CD8-positive, alpha-beta memory T cell (primary cell): ENCODE data around the gene CYSLTR1. TPM values are rescaled to one million over a fixed set of nuclear protein-coding genes. Genes with fewer than 3 reads are reported as not detected.
"Not testable (repeated sequence)": the region's sequence is repeated elsewhere in the genome, so short reads cannot be mapped to it uniquely, and the experiment has no call there.

Experiments used
- CTCF ChIA-PET: fragments of 350-600 bp; sonication (Branson Sonifier 250); formaldehyde crosslinking; loops from one replicate; lab custom pipeline; 2021; ENCODE audit warnings: antibody characterized with exemption; lab: Charles Lee
- POLR2A ChIA-PET: fragments of 350-600 bp; sonication (Branson Sonifier 250); formaldehyde crosslinking; loops from one replicate; lab custom pipeline; 2021; ENCODE audit warnings: antibody characterized with exemption; lab: Charles Lee
- DNase-seq, 5 donors: peaks; one replicate each; pipeline versions ENCODE4 v3.0.0 to v3.0.0-alpha.2; 2020 to 2022; ENCODE audit warnings: mixed read lengths in 1 of 5
- H3K27ac ChIP-seq: one replicate; pipeline ENCODE4 v1.7.0; 2013; ENCODE audit warnings: low read depth, mild to moderate bottlenecking, low read length, moderate library complexity
- H3K27me3 ChIP-seq: 2 replicates; pipeline ENCODE4 v1.7.0; 2013; ENCODE audit warnings: low read length, mild to moderate bottlenecking; ENCODE audit not compliant: insufficient read depth, poor library complexity, severe bottlenecking
- H3K36me3 ChIP-seq: 2 replicates; pipeline ENCODE4 v1.7.0; 2013; ENCODE audit warnings: mild to moderate bottlenecking, low read length, moderate library complexity; ENCODE audit not compliant: insufficient read depth
- H3K4me1 ChIP-seq: 2 replicates; pipeline ENCODE4 v1.7.0; 2013; ENCODE audit warnings: mild to moderate bottlenecking, low read length, moderate library complexity; ENCODE audit not compliant: insufficient read depth
- H3K4me3 ChIP-seq: 2 replicates; pipeline ENCODE4 v1.7.0; 2013; ENCODE audit warnings: mild to moderate bottlenecking, low read length
- H3K9me3 ChIP-seq: 2 replicates; pipeline ENCODE4 v1.7.0; 2013; ENCODE audit warnings: mild to moderate bottlenecking, low read length
- H3K27ac Mint-ChIP-seq, 8 donors: one replicate each; pipeline ENCODE4 v1.8.0; 2020 to 2021; ENCODE audit warnings: mixed read lengths in 8 of 8, mild to moderate bottlenecking in 6 of 8, inconsistent platforms in 3 of 8, moderate library complexity in 3 of 8
- H3K27me3 Mint-ChIP-seq, 2 donors: one replicate each; pipeline ENCODE4 v1.8.0; 2020 to 2021; ENCODE audit warnings: mixed read lengths in 2 of 2, mild to moderate bottlenecking in 1 of 2, moderate library complexity in 1 of 2
- H3K36me3 Mint-ChIP-seq, 3 donors: one replicate each; pipeline ENCODE4 v1.8.0; 2020 to 2021; ENCODE audit warnings: mixed read lengths in 3 of 3, inconsistent platforms in 1 of 3, mild to moderate bottlenecking in 1 of 3
- H3K4me1 Mint-ChIP-seq, 3 donors: one replicate each; pipeline ENCODE4 v1.8.0; 2020 to 2021; ENCODE audit warnings: mixed read lengths in 3 of 3, inconsistent platforms in 1 of 3, mild to moderate bottlenecking in 1 of 3
- H3K4me3 Mint-ChIP-seq, 7 donors: one replicate each; pipeline ENCODE4 v1.8.0; 2020 to 2021; ENCODE audit warnings: mixed read lengths in 7 of 7, mild to moderate bottlenecking in 6 of 7, moderate library complexity in 4 of 7, inconsistent platforms in 2 of 7
- H3K9me3 Mint-ChIP-seq, 5 donors: one replicate each; pipeline ENCODE4 v1.8.0; 2020 to 2022; ENCODE audit warnings: mixed read lengths in 5 of 5, mild to moderate bottlenecking in 3 of 5, moderate library complexity in 2 of 5, inconsistent platforms in 1 of 5
- polyA plus RNA-seq: library from polyadenylated mRNA; unstranded; fragments of 300-500 nt; fragmentation: Illumina TruSeq; gene quantifications from one replicate; pipeline ENCODE4 v1.2.3, GENCODE V29; 2021
- total RNA-seq, 2 experiments: library from RNA; stranded (reverse); gene quantifications; one replicate each; pipeline ENCODE4 v1.2.3, GENCODE V29; 2021

The CYSLTR1 gene
- total and polyA plus RNA-seq, 3 experiments from 2014 or later, result 0.27 to 2.6 (median 0.31) TPM

- POLR2A ChIA-PET, result no interaction called here
- no peaks in the 10 kb centered on the region for H3K36me3 ChIP-seq
- Mint-ChIP-seq H3K27ac (no peak overlapping the region), H3K4me3 (no peak overlapping the region), H3K36me3 (no peaks in the 10 kb centered on the region), H3K9me3 (no peaks in the 10 kb centered on the region), H3K4me1 (peaks cover 0 to 3% (median 0%) of the 10 kb centered on the region in 3 donors), H3K27me3 (peaks cover 0 to 5% of the 10 kb centered on the region in 2 donors)
- H3K27ac ChIP-seq, result no peak overlapping the region
- H3K27me3 ChIP-seq, result no peaks in the 10 kb centered on the region
- H3K4me3 ChIP-seq, result no peak overlapping the region
- CTCF ChIA-PET, result no interaction called here
- no peaks in the 10 kb centered on the region for H3K4me1 ChIP-seq
- no peaks in the 10 kb centered on the region for H3K9me3 ChIP-seq
- DNase-seq, result no peak
Measured at GRCh38 chrX:78313526-78313925, 13.9 kb downstream of the CYSLTR1 start.

DNA sequence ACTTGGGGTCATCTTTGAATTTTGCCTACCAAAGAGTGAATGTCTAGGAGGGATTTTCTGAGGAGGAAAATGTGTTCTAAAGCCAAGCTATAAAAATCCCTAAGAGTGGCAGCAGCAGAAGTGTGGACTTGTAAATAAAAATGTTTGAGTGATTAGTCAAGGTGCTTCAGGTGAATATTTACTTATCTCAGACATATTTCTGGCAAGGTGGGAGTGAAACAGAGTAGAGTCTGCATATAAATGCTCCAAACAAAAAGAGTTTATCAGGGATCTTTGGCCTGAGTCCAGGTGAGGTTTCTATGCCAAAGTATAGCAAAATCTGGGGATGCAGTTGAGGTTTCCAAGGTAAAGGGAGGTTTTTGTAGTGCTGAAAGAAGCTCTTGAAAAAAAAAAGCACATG, 19.7 kb downstream of the CYSLTR1 start:
- ChIA-PET POLR2A (no interaction called here), CTCF (no interaction called here)
- Histone ChIP-seq H3K9me3 (no peaks in the 10 kb centered on the region), H3K27me3 (no peaks in the 10 kb centered on the region), H3K36me3 (no peaks in the 10 kb centered on the region), H3K4me1 (no peaks in the 10 kb centered on the region), H3K27ac (no peak overlapping the region), H3K4me3 (no peak overlapping the region)
- Mint-ChIP-seq H3K9me3 (peaks cover 0 to 1% (median 0%) of the 10 kb centered on the region in 5 donors), H3K27ac (no peak overlapping the region), H3K36me3 (peaks cover 0 to 2% (median 0%) of the 10 kb centered on the region in 3 donors), H3K4me3 (no peak overlapping the region), H3K4me1 (no peaks in the 10 kb centered on the region), H3K27me3 (peaks cover 0 to 7% of the 10 kb centered on the region in 2 donors)
- DNase-seq, result no peak

DNA sequence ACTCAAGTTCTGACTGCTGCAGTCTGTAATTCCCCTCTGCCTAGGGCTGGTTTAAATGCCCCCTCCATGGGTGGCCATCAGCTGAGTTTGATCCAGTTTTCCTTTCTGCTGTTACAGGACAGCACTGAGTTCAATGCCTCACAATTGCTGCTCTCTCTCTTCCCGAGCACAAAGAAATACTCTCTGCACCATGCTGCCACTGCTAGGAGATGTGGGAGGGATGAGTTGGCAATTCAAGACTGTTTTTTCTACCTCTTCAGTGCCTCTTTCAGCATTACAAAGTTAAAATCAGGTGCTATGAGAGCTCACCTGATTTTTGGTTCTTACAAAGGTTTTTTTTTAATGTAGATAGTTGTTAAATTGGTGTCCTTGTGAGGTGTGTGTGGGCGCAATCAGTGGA, 24.3 kb downstream of the CYSLTR1 start:
- no peak overlapping the region for H3K4me3 Mint-ChIP-seq
- H3K27me3 ChIP-seq, result no peaks in the 10 kb centered on the region
- no peak overlapping the region for H3K4me3 ChIP-seq
- no peaks in the 10 kb centered on the region for H3K36me3 ChIP-seq
- H3K9me3 ChIP-seq, result no peaks in the 10 kb centered on the region
- ChIA-PET CTCF (no interaction called here), POLR2A (no interaction called here)
- no peak overlapping the region for H3K27ac ChIP-seq
- H3K27ac Mint-ChIP-seq, result no peak overlapping the region
- peaks cover 0 to 10% (median 0%) of the 10 kb centered on the region in 3 donors for H3K36me3 Mint-ChIP-seq
- H3K27me3 Mint-ChIP-seq, result peaks cover 0 to 9% of the 10 kb centered on the region in 2 donors
- H3K4me1 Mint-ChIP-seq, result no peaks in the 10 kb centered on the region
- H3K9me3 Mint-ChIP-seq, result peaks cover 0 to 14% (median 6%) of the 10 kb centered on the region in 5 donors
- no peak for DNase-seq
- H3K4me1 ChIP-seq, result no peaks in the 10 kb centered on the region

DNA sequence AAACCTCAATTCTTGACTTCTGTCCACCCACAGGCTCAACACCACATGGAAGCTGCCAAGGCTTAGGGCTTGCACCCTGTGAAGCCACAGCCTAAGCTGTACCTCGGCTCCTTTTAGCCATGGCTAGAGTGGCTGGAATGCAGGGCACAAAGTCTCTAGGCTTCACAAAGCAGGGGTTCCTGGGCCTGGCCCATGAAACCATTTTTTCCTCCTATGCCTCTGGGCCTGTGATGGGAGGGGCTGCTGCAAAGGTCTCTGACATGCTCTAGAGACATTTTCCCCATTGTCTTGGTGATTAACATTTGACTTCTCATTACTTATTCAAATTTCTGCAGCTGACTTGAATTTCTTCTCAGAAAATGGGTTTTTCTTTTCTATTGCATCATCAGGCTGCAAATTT, 26.5 kb downstream of the CYSLTR1 start:
- H3K4me3 ChIP-seq, H3K27ac Mint-ChIP-seq, H3K9me3 ChIP-seq, H3K27me3 Mint-ChIP-seq, CTCF ChIA-PET, H3K27me3 ChIP-seq, DNase-seq, H3K4me3 Mint-ChIP-seq, H3K4me1 Mint-ChIP-seq, H3K4me1 ChIP-seq, H3K36me3 ChIP-seq, POLR2A ChIA-PET, H3K27ac ChIP-seq: not testable (repeated sequence)
- Mint-ChIP-seq H3K9me3 (peaks cover 0 to 14% (median 6%) of the 10 kb centered on the region in 5 donors), H3K36me3 (peaks cover 0 to 10% (median 0%) of the 10 kb centered on the region in 3 donors)

DNA sequence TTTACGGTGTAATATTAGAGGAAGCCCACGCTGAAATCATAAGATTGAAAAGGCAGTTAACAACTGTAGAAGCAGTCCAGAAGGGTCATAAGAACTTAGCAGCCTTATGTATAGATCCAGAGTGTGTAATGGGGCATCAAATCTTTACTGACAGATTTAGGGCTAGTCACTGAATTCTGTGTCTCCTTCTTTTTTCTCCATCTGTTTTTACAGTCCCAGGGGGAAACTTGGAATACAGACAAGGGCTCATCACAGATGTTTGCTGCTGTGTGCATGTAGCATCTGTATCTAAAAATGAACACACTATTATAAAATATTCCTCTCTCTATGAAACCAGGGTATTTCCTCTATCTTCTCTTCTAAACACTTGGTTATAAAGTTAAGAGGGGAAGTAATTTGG, 43.9 kb downstream of the CYSLTR1 start:
- H3K9me3 ChIP-seq, result no peaks in the 10 kb centered on the region
- H3K4me1 ChIP-seq, result no peaks in the 10 kb centered on the region
- no peak for DNase-seq
- CTCF ChIA-PET, result no interaction called here
- Mint-ChIP-seq H3K27me3 (peaks cover 0 to 4% of the 10 kb centered on the region in 2 donors), H3K36me3 (no peaks in the 10 kb centered on the region), H3K27ac (no peak overlapping the region), H3K9me3 (peaks cover 0 to 5% (median 3%) of the 10 kb centered on the region in 5 donors), H3K4me3 (no peak overlapping the region), H3K4me1 (no peaks in the 10 kb centered on the region)
- POLR2A ChIA-PET, result no interaction called here
- H3K4me3 ChIP-seq, result no peak overlapping the region
- H3K27me3 ChIP-seq, result no peaks in the 10 kb centered on the region
- H3K36me3 ChIP-seq, result no peaks in the 10 kb centered on the region
- H3K27ac ChIP-seq, result no peak overlapping the region

- DNase-seq, result no peak
- ChIA-PET CTCF (no interaction called here), POLR2A (no interaction called here)
- Mint-ChIP-seq H3K9me3 (peaks cover 0 to 5% (median 0%) of the 10 kb centered on the region in 5 donors), H3K27me3 (peaks cover 4 to 7% of the 10 kb centered on the region in 2 donors), H3K27ac (no peak overlapping the region), H3K4me3 (no peak overlapping the region), H3K4me1 (no peaks in the 10 kb centered on the region), H3K36me3 (no peaks in the 10 kb centered on the region)
- Histone ChIP-seq H3K4me1 (no peaks in the 10 kb centered on the region), H3K27ac (no peak overlapping the region), H3K36me3 (no peaks in the 10 kb centered on the region), H3K9me3 (no peaks in the 10 kb centered on the region), H3K4me3 (no peak overlapping the region), H3K27me3 (no peaks in the 10 kb centered on the region)
Measured at GRCh38 chrX:78237127-78237526, 90.3 kb downstream of the CYSLTR1 start.

GRCh38 chrX:78226047-78226446, 101.4 kb downstream of the CYSLTR1 start:
- H3K36me3 Mint-ChIP-seq, result peaks cover 0 to 10% (median 0%) of the 10 kb centered on the region in 3 donors
- H3K4me3 ChIP-seq, DNase-seq, H3K27me3 ChIP-seq, H3K9me3 ChIP-seq, H3K27ac Mint-ChIP-seq, H3K4me1 ChIP-seq, H3K27ac ChIP-seq, POLR2A ChIA-PET, H3K4me1 Mint-ChIP-seq, CTCF ChIA-PET, H3K4me3 Mint-ChIP-seq, H3K36me3 ChIP-seq, H3K27me3 Mint-ChIP-seq: not testable (repeated sequence)
- peaks cover 0 to 23% (median 6%) of the 10 kb centered on the region in 5 donors for H3K9me3 Mint-ChIP-seq
